Hepatocyte (in vitro differentiated cells): ENCODE data around the gene POC1B. TPM values are rescaled to one million over a fixed set of nuclear protein-coding genes. Genes with fewer than 3 reads are reported as not detected.

Experiments
- DNase-seq: peaks from one replicate; pipeline ENCODE4 v3.0.0-alpha.2; 2016; ENCODE audit warnings: low spot score
- H2AFZ ChIP-seq: fragments of 200-600 bp; sonication (generic); 2 replicates; pipeline ENCODE4 v1.6.0; 2016; ENCODE audit warnings: antibody characterized with exemption, mild to moderate bottlenecking
- H3K27ac ChIP-seq: fragments of 200-600 bp; sonication (generic); 2 replicates; pipeline ENCODE4 v1.5.1; 2016; ENCODE audit warnings: mild to moderate bottlenecking
- H3K27me3 ChIP-seq: fragments of 200-600 bp; sonication (generic); 2 replicates; pipeline ENCODE4 v1.6.1; 2016
- H3K36me3 ChIP-seq: fragments of 200-600 bp; sonication (generic); replicated peaks from 2 replicates; pipeline ENCODE4 v1.5.1; 2016; ENCODE audit warnings: low read depth; ENCODE audit not compliant: insufficient read depth
- H3K4me1 ChIP-seq: fragments of 200-600 bp; sonication (generic); 2 replicates; pipeline ENCODE4 v1.5.1; 2016; ENCODE audit warnings: mild to moderate bottlenecking, moderate library complexity; ENCODE audit not compliant: insufficient read depth
- H3K4me2 ChIP-seq: fragments of 200-600 bp; sonication (generic); 2 replicates; pipeline ENCODE4 v1.6.0; 2016
- H3K4me3 ChIP-seq: fragments of 200-600 bp; sonication (generic); 2 replicates; pipeline ENCODE4 v1.5.1; 2016; ENCODE audit warnings: mild to moderate bottlenecking
- H3K79me2 ChIP-seq: fragments of 200-600 bp; sonication (generic); 2 replicates; pipeline ENCODE4 v1.6.0; 2017; ENCODE audit warnings: mild to moderate bottlenecking
- H3K9me2 ChIP-seq: fragments of 200-600 bp; sonication (generic); replicated peaks from 2 replicates; pipeline ENCODE4 v1.6.0; 2017; ENCODE audit warnings: mild to moderate bottlenecking; ENCODE audit not compliant: insufficient read depth
- H3K9me3 ChIP-seq: fragments of 200-600 bp; sonication (generic); 2 replicates; pipeline ENCODE4 v1.5.1; 2016; ENCODE audit warnings: low read depth, mild to moderate bottlenecking
- H4K20me1 ChIP-seq: fragments of 200-600 bp; sonication (generic); 2 replicates; pipeline ENCODE4 v1.6.0; 2016; ENCODE audit warnings: mild to moderate bottlenecking; ENCODE audit not compliant: insufficient read depth, poor library complexity, severe bottlenecking
- EZH2 ChIP-seq: fragments of 200-600 bp; sonication (generic); IDR thresholded peaks from 2 replicates; pipeline ENCODE4 v1.6.1; 2016; ENCODE audit warnings: antibody characterized with exemption, mild to moderate bottlenecking, borderline replicate concordance
- EZH2phosphoT487 ChIP-seq: fragments of 200-600 bp; sonication (generic); IDR thresholded peaks from one replicate; pipeline ENCODE4 v1.6.1; 2018; ENCODE audit warnings: antibody characterized with exemption, mild to moderate bottlenecking, low read depth, moderate library complexity; ENCODE audit not compliant: unreplicated experiment, severe bottlenecking
- WGBS: methylation state at CpG from one replicate; pipeline ENCODE4 v1.1.6; 2016; ENCODE audit warnings: low lambda C conversion rate; ENCODE audit errors: missing lambda C conversion rate; 5-methylcytosine and 5-hydroxymethylcytosine counted together
- polyA plus RNA-seq: library from polyadenylated mRNA; unstranded; fragments of >200 nt; fragmentation: Nextera tagmentation; extraction: Ambion mirVana; gene quantifications from 2 replicates; pipeline ENCODE4 v1.2.1, GENCODE V29; 2016
- small RNA-seq: library from RNA; depleted of rRNA; stranded (forward); fragments of <200 nt; gene quantifications from one replicate; pipeline ENCODE3, GENCODE V24; 2014
- total RNA-seq: library from RNA; depleted of rRNA; stranded (reverse); fragments of >200 nt; gene quantifications from 2 replicates; pipeline ENCODE4 v1.2.3, GENCODE V29; 2014
- TF ChIP-seq, protein P1 (sequence below): fragments of 200-600 bp; sonication (generic); IDR thresholded peaks from 2 replicates; pipeline ENCODE4 v1.5.1; 2016; ENCODE audit warnings: antibody characterized with exemption, mild to moderate bottlenecking; ENCODE audit not compliant: poor library complexity

Gene POC1B
- total and polyA plus RNA-seq, 2 experiments from 2014 or later, result 11.6 to 18.9 TPM

GRCh38 chr12:89370850-89371249 is 155.0 kb downstream of the POC1B start:
- Histone ChIP-seq H3K4me3 (no peak overlapping the region), H4K20me1 (no peaks in the 10 kb centered on the region), H3K36me3 (no peaks in the 10 kb centered on the region), H3K9me3 (no peaks in the 10 kb centered on the region), H3K27ac (peak overlapping the region; percentile 90), H2AFZ (no peak overlapping the region), H3K4me1 (peaks cover 32% of the 10 kb centered on the region), H3K9me2 (no peaks in the 10 kb centered on the region), H3K79me2 (peaks cover under 1% of the 10 kb centered on the region), H3K4me2 (no peak overlapping the region), H3K27me3 (no peaks in the 10 kb centered on the region)
- TF ChIP-seq EZH2phosphoT487, result no peak
- TF ChIP-seq EZH2, result no peak
- TF ChIP-seq, protein P1, sequence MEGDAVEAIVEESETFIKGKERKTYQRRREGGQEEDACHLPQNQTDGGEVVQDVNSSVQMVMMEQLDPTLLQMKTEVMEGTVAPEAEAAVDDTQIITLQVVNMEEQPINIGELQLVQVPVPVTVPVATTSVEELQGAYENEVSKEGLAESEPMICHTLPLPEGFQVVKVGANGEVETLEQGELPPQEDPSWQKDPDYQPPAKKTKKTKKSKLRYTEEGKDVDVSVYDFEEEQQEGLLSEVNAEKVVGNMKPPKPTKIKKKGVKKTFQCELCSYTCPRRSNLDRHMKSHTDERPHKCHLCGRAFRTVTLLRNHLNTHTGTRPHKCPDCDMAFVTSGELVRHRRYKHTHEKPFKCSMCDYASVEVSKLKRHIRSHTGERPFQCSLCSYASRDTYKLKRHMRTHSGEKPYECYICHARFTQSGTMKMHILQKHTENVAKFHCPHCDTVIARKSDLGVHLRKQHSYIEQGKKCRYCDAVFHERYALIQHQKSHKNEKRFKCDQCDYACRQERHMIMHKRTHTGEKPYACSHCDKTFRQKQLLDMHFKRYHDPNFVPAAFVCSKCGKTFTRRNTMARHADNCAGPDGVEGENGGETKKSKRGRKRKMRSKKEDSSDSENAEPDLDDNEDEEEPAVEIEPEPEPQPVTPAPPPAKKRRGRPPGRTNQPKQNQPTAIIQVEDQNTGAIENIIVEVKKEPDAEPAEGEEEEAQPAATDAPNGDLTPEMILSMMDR, result no peak
- no peak for DNase-seq
- WGBS, result 55% methylated on average over 7 of the region's 7 CpGs

DNA sequence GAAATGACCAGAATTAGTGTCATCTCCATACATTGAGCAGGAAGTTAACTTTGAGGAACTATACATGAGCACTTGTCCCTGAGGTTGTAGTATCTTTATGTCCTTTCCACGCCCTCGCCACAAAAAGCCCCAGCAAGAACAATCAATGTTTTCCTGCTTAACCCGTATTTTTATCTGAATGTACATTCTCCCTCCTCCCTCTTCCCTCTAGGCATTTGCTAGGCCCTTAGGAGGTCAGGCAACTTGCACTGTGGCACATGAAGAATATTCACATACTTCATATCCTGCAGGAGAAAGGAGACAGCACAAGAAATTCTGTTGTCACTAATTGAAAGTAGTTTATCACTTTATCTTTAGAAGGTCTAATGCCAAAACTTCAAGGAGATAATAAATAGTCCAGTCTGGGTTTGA is 155.4 kb downstream of the POC1B start:
- TF ChIP-seq EZH2, result no peak
- TF ChIP-seq EZH2phosphoT487, result no peak
- TF ChIP-seq, protein P1, result no peak
- no peaks in the 10 kb centered on the region for H4K20me1 ChIP-seq
- H3K9me3 ChIP-seq, result no peaks in the 10 kb centered on the region
- peak overlapping the region; percentile 90 for H3K27ac ChIP-seq
- 44% methylated on average over 3 of the region's 3 CpGs for WGBS
- H2AFZ ChIP-seq, result no peak overlapping the region
- H3K4me2 ChIP-seq, result no peak overlapping the region
- DNase-seq, result no peak
- H3K27me3 ChIP-seq, result no peaks in the 10 kb centered on the region
- H3K4me1 ChIP-seq, result peaks cover 32% of the 10 kb centered on the region
- H3K36me3 ChIP-seq, result no peaks in the 10 kb centered on the region
- H3K4me3 ChIP-seq, result no peak overlapping the region
- peaks cover 2% of the 10 kb centered on the region for H3K79me2 ChIP-seq
- no peaks in the 10 kb centered on the region for H3K9me2 ChIP-seq

Small RNAs within 50 kb of the gene (small RNA-seq; reads per million reads assigned to genes)
- not detected for gene AC025034.2
- gene POC1B-GALNT4, result not detected

Other genes with a start within 250 kb of the POC1B start
- gene DUSP6, start 173.5 kb downstream of the POC1B start, total RNA-seq, result 52.5 and 55.4 TPM in 2 replicates
- 41.5 and 51.8 TPM in 2 replicates for gene DUSP6, start 173.5 kb downstream of the POC1B start, polyA plus RNA-seq
- gene GALNT4, start 1.3 kb downstream of the POC1B start, total RNA-seq, result 15.4 and 19.2 TPM in 2 replicates
- gene GALNT4, start 1.3 kb downstream of the POC1B start, polyA plus RNA-seq, result 4.6 and 6.9 TPM in 2 replicates
- gene ATP2B1, start 182.8 kb upstream of the POC1B start, total RNA-seq, result 67.2 and 71.4 TPM in 2 replicates
- 52.2 and 67.1 TPM in 2 replicates for gene ATP2B1, start 182.8 kb upstream of the POC1B start, polyA plus RNA-seq